Trophoblast cell (in vitro differentiated cells and primary cell): ENCODE measurements around the gene FBLN5.
"Not testable (repeated sequence)": the region's sequence is repeated elsewhere in the genome, so short reads cannot be mapped to it uniquely, and the experiment has no call there.

Experiments
- DNase-seq, 2 donors: peaks; one replicate each; pipeline ENCODE4 v3.0.0-alpha.2; 2016
- H2AFZ ChIP-seq: 2 replicates; pipeline ENCODE4 v1.6.1; 2013; ENCODE audit warnings: low read length, moderate library complexity, mild to moderate bottlenecking; ENCODE audit not compliant: insufficient read depth, poor library complexity
- H2AK5ac ChIP-seq: 2 replicates; pipeline ENCODE4 v1.6.1; 2013; ENCODE audit warnings: mild to moderate bottlenecking, low read length
- H2BK120ac ChIP-seq: 2 replicates; pipeline ENCODE4 v1.6.1; 2013; ENCODE audit warnings: low read length, mild to moderate bottlenecking, moderate library complexity; ENCODE audit not compliant: insufficient read depth, poor library complexity
- H2BK12ac ChIP-seq: 2 replicates; pipeline ENCODE4 v1.6.1; 2013; ENCODE audit warnings: mild to moderate bottlenecking, low read length, moderate library complexity
- H2BK5ac ChIP-seq: 2 replicates; pipeline ENCODE4 v1.6.1; 2013; ENCODE audit warnings: low read length, low read depth, moderate library complexity, mild to moderate bottlenecking; ENCODE audit not compliant: poor library complexity
- H3K14ac ChIP-seq: 2 replicates; pipeline ENCODE4 v1.6.1; 2013; ENCODE audit warnings: mild to moderate bottlenecking, low read length
- H3K18ac ChIP-seq: 2 replicates; pipeline ENCODE4 v1.6.1; 2013; ENCODE audit warnings: mild to moderate bottlenecking, low read length
- H3K23ac ChIP-seq: 2 replicates; pipeline ENCODE4 v1.6.1; 2013; ENCODE audit warnings: low read length
- H3K27ac ChIP-seq: 2 replicates; pipeline ENCODE4 v1.5.1; 2013; ENCODE audit warnings: low read depth, mild to moderate bottlenecking, inconsistent platforms, low read length, moderate library complexity
- H3K27me3 ChIP-seq: 2 replicates; pipeline ENCODE4 v1.6.1; 2013; ENCODE audit warnings: inconsistent platforms, mild to moderate bottlenecking, low read length, moderate library complexity; ENCODE audit not compliant: insufficient read depth
- H3K36me3 ChIP-seq, 2 experiments: 1 replicate in 1 of 2; 2 replicates in 1 of 2; pipeline ENCODE4 v1.6.1; 2013; ENCODE audit warnings: low read length in 2 of 2, mild to moderate bottlenecking in 2 of 2, moderate library complexity in 1 of 2; ENCODE audit not compliant: insufficient read depth in 2 of 2, control insufficient read depth in 1 of 2
- H3K4ac ChIP-seq: 2 replicates; pipeline ENCODE4 v1.6.1; 2013; ENCODE audit warnings: low read depth, mild to moderate bottlenecking, low read length, moderate library complexity
- H3K4me1 ChIP-seq, 2 experiments: 1 replicate in 1 of 2; 2 replicates in 1 of 2; pipeline ENCODE4 v1.6.1; 2013; ENCODE audit warnings: low read length in 2 of 2, mild to moderate bottlenecking in 2 of 2, moderate library complexity in 1 of 2; ENCODE audit not compliant: insufficient read depth in 2 of 2, control insufficient read depth in 1 of 2
- H3K4me2 ChIP-seq: 2 replicates; pipeline ENCODE4 v1.6.1; 2013; ENCODE audit warnings: inconsistent platforms, mild to moderate bottlenecking, low read length, moderate library complexity
- H3K4me3 ChIP-seq: 2 replicates; pipeline ENCODE4 v1.5.1; 2013; ENCODE audit warnings: mild to moderate bottlenecking, low read depth, low read length, inconsistent platforms
- H3K79me1 ChIP-seq: one replicate; pipeline ENCODE4 v1.6.1; 2013; ENCODE audit warnings: low read length
- H3K79me2 ChIP-seq: 2 replicates; pipeline ENCODE4 v1.6.1; 2013; ENCODE audit warnings: low read length, mild to moderate bottlenecking; ENCODE audit not compliant: control insufficient read depth, insufficient read depth, poor library complexity
- H3K9ac ChIP-seq: 2 replicates; pipeline ENCODE4 v1.6.1; 2013; ENCODE audit warnings: mild to moderate bottlenecking, low read length
- H3K9me3 ChIP-seq: 2 replicates; pipeline ENCODE4 v1.6.1; 2013; ENCODE audit warnings: low read depth, mild to moderate bottlenecking, control low read depth, inconsistent platforms, low read length; ENCODE audit not compliant: insufficient read depth
- H4K12ac ChIP-seq: 2 replicates; pipeline ENCODE4 v1.6.1; 2013; ENCODE audit warnings: low read depth, mild to moderate bottlenecking, low read length, moderate library complexity
- H4K8ac ChIP-seq: 2 replicates; pipeline ENCODE4 v1.6.1; 2013; ENCODE audit warnings: low read depth, mild to moderate bottlenecking, low read length, moderate library complexity
- H4K91ac ChIP-seq: one replicate; pipeline ENCODE4 v1.6.1; 2013; ENCODE audit warnings: low read depth, mild to moderate bottlenecking, low read length, moderate library complexity
- WGBS: extraction: QIAGEN DNeasy Blood & Tissue Kit; methylation state at CpG from one replicate; pipeline ENCODE4 v1.1.7; 2013; ENCODE audit warnings: missing lambda C conversion rate; ENCODE audit not compliant: insufficient read length, insufficient coverage; ENCODE audit errors: extremely low coverage; 5-methylcytosine and 5-hydroxymethylcytosine counted together

FBLN5 gene

GRCh38 chr14:91845652-91846051, 101.8 kb downstream of the FBLN5 start:
- H3K27ac ChIP-seq, result no peak overlapping the region
- H4K12ac ChIP-seq, result no peak overlapping the region
- H3K14ac ChIP-seq, result no peak overlapping the region
- H2BK5ac ChIP-seq, result no peak overlapping the region
- H2BK12ac ChIP-seq, result no peak overlapping the region
- no peak overlapping the region for H3K4me3 ChIP-seq
- no peaks in the 10 kb centered on the region for H3K79me2 ChIP-seq
- H3K18ac ChIP-seq, result no peak overlapping the region
- DNase-seq, result no peak
- no peak overlapping the region for H4K91ac ChIP-seq
- H3K9me3 ChIP-seq, result no peaks in the 10 kb centered on the region
- H3K9ac ChIP-seq, result no peak overlapping the region
- H4K8ac ChIP-seq, result no peak overlapping the region
- no peak overlapping the region for H3K23ac ChIP-seq
- WGBS, result no CpG with 5 or more reads among the region's 2 CpGs
- H2AFZ ChIP-seq, result no peak overlapping the region
- H2BK120ac ChIP-seq, result no peak overlapping the region
- no peak overlapping the region for H3K4ac ChIP-seq
- H3K4me1 ChIP-seq, result no peaks in the 10 kb centered on the region
- no peaks in the 10 kb centered on the region for H3K27me3 ChIP-seq
- H3K4me2 ChIP-seq, result no peak overlapping the region
- no peak overlapping the region for H2AK5ac ChIP-seq
- no peaks in the 10 kb centered on the region for H3K79me1 ChIP-seq
- H3K36me3 ChIP-seq, result no peaks in the 10 kb centered on the region

- H3K79me2 ChIP-seq, H2AFZ ChIP-seq, H4K8ac ChIP-seq, H3K14ac ChIP-seq, H2BK120ac ChIP-seq, H3K23ac ChIP-seq, H4K91ac ChIP-seq, H3K4me1 ChIP-seq, H3K4me3 ChIP-seq, H3K4ac ChIP-seq, H3K9me3 ChIP-seq, H3K18ac ChIP-seq, H4K12ac ChIP-seq, H3K27ac ChIP-seq, H3K27me3 ChIP-seq, H2BK12ac ChIP-seq, DNase-seq, H2BK5ac ChIP-seq, H3K9ac ChIP-seq, H2AK5ac ChIP-seq, H3K79me1 ChIP-seq, H3K4me2 ChIP-seq, H3K36me3 ChIP-seq: not testable (repeated sequence)
- WGBS, result no CpG with 5 or more reads among the region's 8 CpGs
These were observed 102.4 kb downstream of the FBLN5 start for GRCh38 chr14:91845056-91845455.

GRCh38 chr14:91844029-91844428, 103.5 kb downstream of the FBLN5 start:
- no peak overlapping the region for H4K8ac ChIP-seq
- no peak for DNase-seq
- no peak overlapping the region for H2BK12ac ChIP-seq
- H2BK5ac ChIP-seq, result no peak overlapping the region
- no peak overlapping the region for H3K18ac ChIP-seq
- no peak overlapping the region for H2BK120ac ChIP-seq
- no peak overlapping the region for H3K9ac ChIP-seq
- H4K91ac ChIP-seq, result no peak overlapping the region
- H3K27ac ChIP-seq, result no peak overlapping the region
- H3K27me3 ChIP-seq, result no peaks in the 10 kb centered on the region
- H4K12ac ChIP-seq, result no peak overlapping the region
- no peaks in the 10 kb centered on the region for H3K4me1 ChIP-seq
- H3K4me2 ChIP-seq, result no peak overlapping the region
- no peak overlapping the region for H3K23ac ChIP-seq
- no peak overlapping the region for H3K4me3 ChIP-seq
- no peak overlapping the region for H2AFZ ChIP-seq
- no peak overlapping the region for H3K4ac ChIP-seq
- no peak overlapping the region for H2AK5ac ChIP-seq
- H3K14ac ChIP-seq, result no peak overlapping the region
- no peaks in the 10 kb centered on the region for H3K36me3 ChIP-seq
- H3K79me1 ChIP-seq, result no peaks in the 10 kb centered on the region
- H3K79me2 ChIP-seq, result no peaks in the 10 kb centered on the region
- H3K9me3 ChIP-seq, result no peaks in the 10 kb centered on the region
- WGBS, result no CpG with 5 or more reads among the region's 4 CpGs

GRCh38 chr14:91843437-91843836, 104.1 kb downstream of the FBLN5 start:
- H3K79me2 ChIP-seq, result no peaks in the 10 kb centered on the region
- WGBS, result no CpG with 5 or more reads among the region's 4 CpGs

More at GRCh38 chr14:91843437-91843836, 104.1 kb downstream of the FBLN5 start:
- Histone ChIP-seq H3K18ac (no peak overlapping the region), H3K4me1 (no peaks in the 10 kb centered on the region), H2AFZ (no peak overlapping the region), H3K79me1 (no peaks in the 10 kb centered on the region), H3K14ac (no peak overlapping the region), H3K27me3 (no peaks in the 10 kb centered on the region), H2BK120ac (no peak overlapping the region), H3K4ac (no peak overlapping the region), H3K27ac (no peak overlapping the region), H4K8ac (no peak overlapping the region), H2AK5ac (no peak overlapping the region), H3K4me3 (no peak overlapping the region), H3K9ac (no peak overlapping the region), H3K36me3 (no peaks in the 10 kb centered on the region), H4K91ac (no peak overlapping the region), H2BK12ac (no peak overlapping the region), H3K23ac (no peak overlapping the region), H2BK5ac (no peak overlapping the region), H4K12ac (no peak overlapping the region), H3K4me2 (no peak overlapping the region), H3K9me3 (no peaks in the 10 kb centered on the region)
- no peak for DNase-seq
